ENCODE data around the gene HYDIN.
"Not testable (repeated sequence)": the region's sequence is repeated elsewhere in the genome, so short reads cannot be mapped to it uniquely, and the experiment has no call there.

HYDIN gene

GRCh38 chr16:71218306-71218963 lies 12.1 kb downstream of the HYDIN start:
- DNase-seq, result no peak

DNA sequence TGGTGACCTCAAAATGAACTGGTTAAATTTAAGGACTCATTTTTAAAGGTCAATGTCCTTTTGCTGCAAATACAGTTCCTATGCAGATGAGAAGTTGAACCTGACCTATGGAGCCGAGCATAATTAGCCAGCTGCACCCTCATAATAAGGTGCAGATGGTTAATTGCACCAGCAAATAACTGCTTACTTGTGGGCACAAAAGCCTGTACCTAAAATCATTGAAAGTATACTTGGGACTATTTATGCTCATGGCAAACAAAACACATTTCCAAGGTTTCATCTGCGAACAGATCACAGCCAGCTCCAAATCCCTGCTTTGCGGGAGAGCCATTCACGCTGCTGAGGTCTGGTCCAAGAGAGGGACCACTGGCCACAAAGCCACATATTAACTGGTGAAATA lies 13.0 kb downstream of the HYDIN start:
- DNase-seq, result no peak

- DNase-seq, result no peak
These were observed 13.8 kb downstream of the HYDIN start for GRCh38 chr16:71216714-71217113.

GRCh38 chr16:71214746-71215381 lies 15.7 kb downstream of the HYDIN start:
- DNase-seq, result no peak

- peak in 1 of 2 donors; percentile 27 for DNase-seq
These were observed 24.9 kb downstream of the HYDIN start for GRCh38 chr16:71205482-71206131.

- no peak for DNase-seq
These were observed 26.9 kb downstream of the HYDIN start for GRCh38 chr16:71203631-71204030.

DNA sequence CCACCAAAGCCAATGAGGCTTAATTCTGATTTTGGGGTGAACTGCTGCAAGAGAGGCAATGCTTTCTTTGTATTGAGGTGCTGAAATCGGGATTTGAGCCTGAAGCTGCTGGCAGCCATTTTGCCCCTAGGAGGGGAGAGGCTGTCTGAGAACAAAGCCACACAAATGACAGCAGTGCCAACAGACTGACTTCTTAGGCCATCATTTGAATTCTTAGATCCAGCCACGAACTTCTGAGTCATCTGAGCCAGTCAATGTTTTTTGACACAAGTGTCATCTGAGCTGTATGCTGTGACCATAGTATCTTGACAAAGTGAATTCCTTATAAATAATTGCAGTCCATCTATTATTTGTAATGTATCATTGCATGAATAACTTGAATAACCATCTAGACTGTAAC lies 29.0 kb downstream of the HYDIN start:
- no peak for DNase-seq

- no peak for DNase-seq
These were observed 29.5 kb downstream of the HYDIN start for GRCh38 chr16:71201054-71201453.

GRCh38 chr16:71198408-71198807 lies 32.1 kb downstream of the HYDIN start:
- no peak for DNase-seq

- no peak for DNase-seq
These were observed 38.1 kb downstream of the HYDIN start for GRCh38 chr16:71192387-71192786.

- no peak for DNase-seq
These were observed 41.4 kb downstream of the HYDIN start for GRCh38 chr16:71188956-71189712.

DNA sequence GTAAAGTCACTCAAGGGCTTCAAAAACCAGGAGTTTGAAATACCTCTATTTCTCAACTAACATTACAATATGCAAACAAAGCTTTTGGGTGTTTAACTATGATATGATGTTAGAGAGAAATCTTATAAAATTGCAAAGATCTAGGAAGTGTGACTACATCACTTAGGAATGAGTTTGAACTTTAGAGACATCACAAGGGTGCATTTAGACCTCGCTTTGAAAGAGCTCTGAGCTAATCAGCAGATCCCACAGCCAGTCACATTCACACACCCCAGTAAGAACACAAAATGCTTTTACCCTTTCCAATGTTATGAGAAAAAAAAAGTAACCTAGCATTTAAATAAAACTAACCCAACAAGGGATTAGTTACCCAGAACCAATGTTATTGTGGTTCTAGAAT lies 45.2 kb downstream of the HYDIN start:
- DNase-seq, result no peak

DNA sequence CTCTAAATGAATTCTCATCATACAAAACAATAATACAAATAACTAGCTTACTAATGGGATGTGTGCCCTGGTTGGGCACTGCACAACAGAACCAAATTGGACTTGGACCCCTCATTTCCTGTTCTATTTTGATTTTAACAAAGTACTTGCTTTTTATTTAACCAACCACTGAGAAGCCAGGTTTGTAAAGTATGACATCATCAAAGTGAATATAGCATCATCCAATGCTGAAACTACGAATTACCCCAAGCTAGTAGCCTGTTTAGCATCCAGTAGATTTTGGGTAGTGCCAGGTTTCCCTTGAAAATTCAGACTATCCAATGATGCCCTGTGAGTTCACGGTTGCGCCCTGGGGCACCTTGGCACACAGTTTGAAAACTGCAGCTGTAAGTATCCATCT lies 51.0 kb downstream of the HYDIN start:
- no peak for DNase-seq

DNA sequence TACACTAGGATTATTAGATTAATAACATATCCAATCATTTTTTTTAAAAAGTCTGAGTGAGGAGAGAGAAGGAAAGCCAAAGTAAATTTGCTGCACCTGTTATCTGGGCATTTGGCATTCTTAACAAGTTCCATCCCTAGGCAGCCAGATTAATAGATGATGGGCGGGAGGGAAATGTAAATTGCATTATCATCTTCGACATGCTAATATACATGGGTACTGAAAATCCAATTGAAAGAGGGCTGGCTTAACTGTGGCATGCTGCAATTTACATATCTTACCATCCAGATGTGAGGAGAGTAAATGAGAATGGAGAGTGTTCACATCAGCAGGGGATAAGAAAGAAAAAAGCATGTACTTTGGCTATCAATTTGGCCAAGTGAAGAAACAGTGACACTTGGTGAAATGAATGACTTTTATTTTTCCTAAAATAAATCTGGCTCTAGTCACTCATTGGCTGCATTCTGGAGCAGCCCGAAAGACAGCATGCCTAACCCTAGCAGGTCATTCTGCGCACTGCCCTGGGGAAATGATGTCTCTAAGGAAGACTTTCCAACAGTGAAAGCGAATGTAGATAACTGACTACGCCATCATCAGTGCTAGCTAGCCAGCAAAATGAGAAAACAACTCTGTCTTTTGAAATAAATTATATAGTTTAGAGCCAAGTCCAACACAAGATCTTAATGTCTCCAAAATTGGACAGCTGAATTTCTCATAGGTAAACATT lies 57.9 kb downstream of the HYDIN start:
- DNase-seq, result no peak

DNA sequence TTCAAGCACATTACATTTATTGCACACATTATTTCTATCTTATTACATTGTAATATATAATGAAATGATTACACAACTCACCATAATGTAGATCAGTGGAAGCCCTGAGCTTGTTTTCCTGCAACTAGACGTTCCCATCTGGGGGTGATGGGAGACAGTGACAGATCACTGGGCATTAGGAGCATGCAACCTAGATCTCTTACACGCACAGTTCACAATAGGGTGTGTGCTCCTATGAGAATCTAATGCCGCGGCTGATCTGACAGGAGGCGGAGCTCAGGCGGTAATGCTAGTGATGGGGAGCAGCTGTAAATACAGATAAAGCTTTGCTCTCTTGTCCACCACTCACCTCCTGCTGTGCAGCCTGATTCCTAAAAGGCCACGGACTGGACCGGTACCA lies 69.5 kb downstream of the HYDIN start:
- DNase-seq, result not testable (repeated sequence)

GRCh38 chr16:71157278-71157677 lies 73.2 kb downstream of the HYDIN start:
- not testable (repeated sequence) for DNase-seq

DNA sequence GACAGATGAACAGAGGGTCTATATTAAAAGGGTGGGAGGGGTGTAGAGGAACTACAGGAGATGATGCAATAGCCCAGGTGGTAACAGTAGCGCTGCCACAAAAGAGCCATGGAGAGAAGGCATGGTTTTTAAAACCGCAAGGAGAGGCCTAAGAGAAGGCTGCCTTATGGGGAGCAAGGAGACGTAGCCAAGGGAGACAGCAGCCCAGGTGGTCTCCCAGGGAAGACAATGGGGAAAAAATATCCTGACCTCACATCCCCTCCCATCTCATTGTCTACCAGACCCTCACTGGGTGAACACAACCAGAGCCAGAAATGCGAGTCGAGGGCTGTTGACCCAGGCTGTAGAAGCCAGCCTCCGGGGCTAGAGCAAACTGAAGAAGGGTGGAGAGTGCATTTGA lies 77.2 kb downstream of the HYDIN start:
- DNase-seq, result not testable (repeated sequence)

DNA sequence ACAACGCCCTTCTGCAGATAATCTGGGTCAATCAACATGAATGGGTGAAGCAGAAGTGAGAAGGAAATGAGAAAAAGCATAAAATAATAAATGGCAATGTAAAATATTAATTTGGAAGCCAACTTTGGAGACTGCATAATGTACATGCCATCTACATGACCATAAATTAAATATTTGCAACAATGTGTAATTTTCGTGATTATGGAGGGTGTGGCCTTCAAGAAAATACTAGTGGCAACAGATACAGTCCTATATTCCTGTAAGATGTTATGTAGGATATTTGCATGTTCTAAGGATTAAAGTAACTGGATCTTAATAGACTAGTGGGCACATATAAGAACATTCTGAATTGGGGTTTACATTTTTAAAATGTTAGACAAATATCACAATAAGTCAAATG lies 78.9 kb downstream of the HYDIN start:
- not testable (repeated sequence) for DNase-seq

GRCh38 chr16:71143246-71143645 lies 87.3 kb downstream of the HYDIN start:
- DNase-seq, result not testable (repeated sequence)

DNA sequence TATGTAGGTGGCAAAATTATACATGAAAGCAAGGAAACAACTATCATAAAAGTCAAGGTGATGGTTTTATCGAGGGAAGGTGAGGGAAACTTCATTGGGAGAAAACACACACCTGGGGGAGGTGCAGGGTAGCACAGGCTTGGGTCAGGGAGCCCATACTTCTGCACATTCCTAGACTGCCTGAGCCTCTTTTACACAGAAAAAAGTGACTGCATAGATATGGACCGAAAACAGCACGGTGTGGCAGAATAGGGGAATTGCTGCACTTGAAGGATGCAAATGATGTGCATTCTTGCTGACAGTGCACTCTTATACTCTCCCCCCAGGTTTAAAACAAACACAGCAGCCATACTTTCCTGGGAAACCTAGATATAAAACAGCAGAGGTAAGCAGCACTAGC lies 120.0 kb downstream of the HYDIN start:
- DNase-seq, result not testable (repeated sequence)

GRCh38 chr16:71109656-71110208 lies 120.8 kb downstream of the HYDIN start:
- not testable (repeated sequence) for DNase-seq

GRCh38 chr16:71105881-71106280 lies 124.6 kb downstream of the HYDIN start:
- DNase-seq, result not testable (repeated sequence)

Data from hippocampal formation (tissue), 2 donors.